Right atrium auricular region (tissue), 2 donors: ENCODE results near the gene ANXA7. TPM values are rescaled to one million over a fixed set of nuclear protein-coding genes. Genes with fewer than 3 reads are reported as not detected.

Experiments used
- DNase-seq: peaks from one replicate; pipeline ENCODE4 v3.0.0-alpha.2; 2019; ENCODE audit warnings: low spot score
- H3K27ac ChIP-seq, 2 donors: fragments of 200-600 bp; sonication (generic); 1 replicate in 1 of 2; 2 replicates in 1 of 2; pipeline ENCODE4 v1.5.1; 2016 to 2019
- H3K27me3 ChIP-seq, 2 donors: fragments of 200-600 bp; sonication (generic); one replicate each; pipeline versions ENCODE4 v1.5.1 to v1.6.0; 2017 to 2019
- H3K36me3 ChIP-seq: fragments of 200-600 bp; sonication (generic); one replicate; pipeline ENCODE4 v1.5.1; 2016
- H3K4me1 ChIP-seq, 2 donors: fragments of 200-600 bp; sonication (generic); one replicate each; pipeline versions ENCODE4 v1.5.1 to v1.6.0; 2017 to 2019
- H3K4me3 ChIP-seq, 2 donors: fragments of 200-600 bp; sonication (generic); 1 replicate in 1 of 2; 2 replicates in 1 of 2; pipeline ENCODE4 v1.5.1; 2017 to 2019; ENCODE audit warnings: mild to moderate bottlenecking in 1 of 2, moderate library complexity in 1 of 2
- H3K9me3 ChIP-seq, 2 donors: fragments of 200-600 bp; sonication (generic); one replicate each; pipeline ENCODE4 v1.5.1; 2019
- total RNA-seq, 2 donors: library from RNA; depleted of rRNA; stranded (reverse); fragments of >200 nt; gene quantifications; one replicate each; pipeline ENCODE4 v1.1.0, GENCODE V29; 2016
- TF ChIP-seq, protein P1 (sequence below), 2 donors: fragments of 200-600 bp; sonication (generic); IDR thresholded peaks; one replicate each; pipeline ENCODE4 v1.5.1; 2019; ENCODE audit warnings: antibody characterized with exemption in 2 of 2

Gene ANXA7
- total RNA-seq, 2 donors from 2014 or later, result 100 to 117 TPM

DNA sequence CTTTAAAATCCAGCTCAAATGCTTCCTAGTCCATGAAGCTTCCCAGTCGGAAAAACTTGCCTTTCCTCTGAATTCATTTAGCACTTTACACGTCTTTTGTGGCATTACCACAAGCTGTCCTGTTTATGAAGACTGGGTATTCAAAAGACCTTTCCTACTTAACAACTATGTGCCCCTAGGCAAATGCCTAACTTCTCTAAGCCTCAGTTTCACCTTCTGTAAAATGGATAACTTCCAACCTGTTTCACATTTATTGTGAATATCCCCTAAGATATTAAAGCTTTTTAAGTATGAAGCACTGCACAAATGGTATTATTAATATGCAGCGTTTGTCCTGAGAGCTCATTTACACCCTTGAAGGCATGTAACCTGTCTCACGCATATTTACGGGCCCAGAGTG is 56.0 kb downstream of the ANXA7 start:
- no peak for DNase-seq
- H3K4me1 ChIP-seq, result peaks cover 0 to 12% of the 10 kb centered on the region in 2 donors
- no peaks in the 10 kb centered on the region for H3K9me3 ChIP-seq
- H3K27me3 ChIP-seq, result no peaks in the 10 kb centered on the region
- H3K36me3 ChIP-seq, result no peaks in the 10 kb centered on the region
- peak overlapping the region in 1 of 2 donors; percentile 68 for H3K27ac ChIP-seq
- TF ChIP-seq, protein P1, sequence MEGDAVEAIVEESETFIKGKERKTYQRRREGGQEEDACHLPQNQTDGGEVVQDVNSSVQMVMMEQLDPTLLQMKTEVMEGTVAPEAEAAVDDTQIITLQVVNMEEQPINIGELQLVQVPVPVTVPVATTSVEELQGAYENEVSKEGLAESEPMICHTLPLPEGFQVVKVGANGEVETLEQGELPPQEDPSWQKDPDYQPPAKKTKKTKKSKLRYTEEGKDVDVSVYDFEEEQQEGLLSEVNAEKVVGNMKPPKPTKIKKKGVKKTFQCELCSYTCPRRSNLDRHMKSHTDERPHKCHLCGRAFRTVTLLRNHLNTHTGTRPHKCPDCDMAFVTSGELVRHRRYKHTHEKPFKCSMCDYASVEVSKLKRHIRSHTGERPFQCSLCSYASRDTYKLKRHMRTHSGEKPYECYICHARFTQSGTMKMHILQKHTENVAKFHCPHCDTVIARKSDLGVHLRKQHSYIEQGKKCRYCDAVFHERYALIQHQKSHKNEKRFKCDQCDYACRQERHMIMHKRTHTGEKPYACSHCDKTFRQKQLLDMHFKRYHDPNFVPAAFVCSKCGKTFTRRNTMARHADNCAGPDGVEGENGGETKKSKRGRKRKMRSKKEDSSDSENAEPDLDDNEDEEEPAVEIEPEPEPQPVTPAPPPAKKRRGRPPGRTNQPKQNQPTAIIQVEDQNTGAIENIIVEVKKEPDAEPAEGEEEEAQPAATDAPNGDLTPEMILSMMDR (IDR thresholded peaks at IDR 0.05), result no peak
- H3K4me3 ChIP-seq, result peak overlapping the region; percentile 79 to 85

DNA sequence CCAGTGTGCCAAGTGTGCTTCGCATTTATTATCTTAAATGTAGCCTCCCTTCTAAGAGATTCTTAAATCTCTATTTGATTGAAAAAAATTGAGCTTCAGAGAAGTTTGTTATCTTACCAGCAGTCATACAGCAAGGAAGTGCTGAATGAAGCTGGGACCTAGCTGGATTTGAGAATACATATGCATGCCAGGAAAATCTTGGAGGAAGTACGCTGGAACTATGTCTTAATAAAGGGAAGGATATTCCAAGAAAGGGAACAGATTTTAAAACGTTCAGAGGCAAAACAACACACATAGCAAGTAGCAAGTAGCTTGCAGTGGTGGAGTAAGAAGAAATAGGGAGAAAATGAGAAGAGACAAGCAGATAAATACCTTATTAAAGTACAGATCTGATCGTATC is 56.7 kb downstream of the ANXA7 start:
- no peak overlapping the region for H3K4me3 ChIP-seq
- peaks cover 0 to 12% of the 10 kb centered on the region in 2 donors for H3K4me1 ChIP-seq
- no peaks in the 10 kb centered on the region for H3K36me3 ChIP-seq
- no peaks in the 10 kb centered on the region for H3K27me3 ChIP-seq
- no peaks in the 10 kb centered on the region for H3K9me3 ChIP-seq
- no peak for DNase-seq
- TF ChIP-seq, protein P1 (IDR thresholded peaks at IDR 0.05), result no peak
- H3K27ac ChIP-seq, result no peak overlapping the region

DNA sequence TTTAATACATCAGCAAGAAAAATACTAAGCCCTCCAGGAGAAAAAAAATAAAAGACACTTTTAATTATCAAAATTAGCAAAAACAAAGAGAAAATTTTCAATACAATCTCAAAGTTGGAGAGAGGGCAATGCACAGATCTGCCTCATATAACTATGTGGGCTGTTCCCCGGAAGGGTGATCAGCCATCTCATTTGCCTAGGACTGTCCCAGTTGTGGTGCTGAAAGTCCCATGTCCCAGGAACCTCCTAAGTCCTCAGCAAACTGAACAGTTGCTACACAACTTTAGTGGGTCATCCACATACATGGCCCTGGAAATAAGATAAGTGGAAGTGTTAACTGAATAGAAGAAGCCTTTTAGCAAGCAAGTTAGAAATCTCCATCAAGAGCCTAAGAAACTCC is 69.6 kb downstream of the ANXA7 start:
- H3K4me3 ChIP-seq, result no peak overlapping the region
- TF ChIP-seq, protein P1 (IDR thresholded peaks at IDR 0.05), result no peak
- H3K27me3 ChIP-seq, result no peaks in the 10 kb centered on the region
- H3K27ac ChIP-seq, result no peak overlapping the region
- H3K9me3 ChIP-seq, result no peaks in the 10 kb centered on the region
- no peak for DNase-seq
- no peaks in the 10 kb centered on the region for H3K4me1 ChIP-seq
- peaks cover 7% of the 10 kb centered on the region for H3K36me3 ChIP-seq

DNA sequence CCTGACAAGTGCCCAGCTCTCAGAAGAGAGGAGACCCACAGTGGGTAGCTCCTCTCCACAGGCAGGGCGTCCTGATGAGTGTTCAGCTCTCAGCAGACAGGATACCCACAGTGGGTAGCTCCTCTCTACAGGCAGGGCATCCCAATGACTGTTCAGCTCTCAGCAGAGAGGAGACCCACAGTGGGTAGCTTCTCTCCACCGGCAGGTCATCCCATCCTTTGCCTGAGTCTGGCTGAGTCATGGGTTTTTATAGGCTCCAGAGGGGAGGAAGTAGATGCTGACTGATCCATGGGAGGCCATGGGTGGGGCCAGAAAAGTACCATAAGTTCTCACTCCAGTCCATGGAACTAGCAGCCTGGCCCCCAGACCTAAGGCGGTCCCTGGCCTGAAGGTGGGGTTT is 73.7 kb downstream of the ANXA7 start:
- H3K36me3 ChIP-seq, result no peaks in the 10 kb centered on the region
- H3K9me3 ChIP-seq, result no peaks in the 10 kb centered on the region
- no peak for DNase-seq
- TF ChIP-seq, protein P1 (IDR thresholded peaks at IDR 0.05), result no peak
- no peaks in the 10 kb centered on the region for H3K27me3 ChIP-seq
- H3K27ac ChIP-seq, result no peak overlapping the region
- H3K4me3 ChIP-seq, result no peak overlapping the region
- no peaks in the 10 kb centered on the region for H3K4me1 ChIP-seq

DNA sequence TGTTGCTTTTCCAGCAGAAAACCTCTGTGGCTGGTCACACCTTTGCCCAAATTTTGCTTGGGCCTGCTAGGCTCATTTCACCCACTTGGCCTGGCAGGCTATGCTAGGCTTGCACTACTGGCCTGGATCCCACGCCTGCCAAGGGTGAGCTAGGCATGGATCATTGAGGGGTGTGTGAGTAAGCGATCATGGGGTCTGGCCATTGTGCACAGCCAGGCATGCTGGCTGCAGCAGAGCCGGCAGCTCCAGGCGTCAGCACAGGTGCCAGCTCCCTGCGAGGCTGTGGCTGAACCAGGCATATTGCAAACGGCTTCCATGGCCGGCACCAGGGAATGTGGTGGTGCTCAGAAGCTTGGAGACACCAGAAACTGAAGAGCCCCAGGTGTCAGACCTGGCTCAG is 74.4 kb downstream of the ANXA7 start:
- no peak overlapping the region for H3K4me3 ChIP-seq
- no peaks in the 10 kb centered on the region for H3K4me1 ChIP-seq
- no peaks in the 10 kb centered on the region for H3K9me3 ChIP-seq
- no peak overlapping the region for H3K27ac ChIP-seq
- no peak for DNase-seq
- TF ChIP-seq, protein P1 (IDR thresholded peaks at IDR 0.05), result no peak
- H3K36me3 ChIP-seq, result no peaks in the 10 kb centered on the region
- no peaks in the 10 kb centered on the region for H3K27me3 ChIP-seq

DNA sequence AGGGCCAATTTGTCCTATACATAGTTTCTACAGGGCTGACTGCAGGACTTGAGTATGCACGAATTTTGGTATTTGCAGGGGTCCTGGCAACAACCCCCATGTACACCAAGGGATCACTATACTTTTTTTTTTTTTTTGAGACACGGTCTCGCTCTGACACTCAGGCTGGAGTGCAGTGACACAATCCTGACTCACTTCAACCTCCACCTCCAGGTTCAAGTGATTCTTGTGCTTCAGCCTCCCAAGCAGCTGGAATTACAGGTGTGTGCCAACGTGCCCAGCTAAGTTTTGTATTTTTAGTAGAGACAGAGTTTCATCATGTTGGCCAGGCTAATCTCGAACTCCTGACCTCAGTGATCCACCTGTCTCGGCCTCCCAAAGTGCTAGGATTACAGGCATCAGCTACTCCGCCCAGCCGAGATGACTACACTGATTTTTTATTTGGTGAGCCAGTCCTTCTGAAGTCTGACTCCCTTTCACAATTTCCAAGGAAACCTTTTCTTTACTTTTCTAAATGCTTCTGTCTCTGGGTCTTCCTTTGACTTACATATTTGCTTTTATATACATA is 75.0 kb downstream of the ANXA7 start:
- H3K27ac ChIP-seq, result no peak overlapping the region
- TF ChIP-seq, protein P1 (IDR thresholded peaks at IDR 0.05), result no peak
- H3K4me1 ChIP-seq, result no peaks in the 10 kb centered on the region
- H3K27me3 ChIP-seq, result no peaks in the 10 kb centered on the region
- H3K9me3 ChIP-seq, result no peaks in the 10 kb centered on the region
- H3K4me3 ChIP-seq, result no peak overlapping the region
- no peaks in the 10 kb centered on the region for H3K36me3 ChIP-seq
- DNase-seq, result no peak
